Natural killer cell (primary cell): ENCODE data around the gene INSL3. TPM values are rescaled to one million over a fixed set of nuclear protein-coding genes. Genes with fewer than 3 reads are reported as not detected.
"Not testable (repeated sequence)": the region's sequence is repeated elsewhere in the genome, so short reads cannot be mapped to it uniquely, and the experiment has no call there.

Experiments
- ATAC-seq, 3 donors: fragments of 150-1000 bp in 2 of 3; fragments of 200-7000 bp in 1 of 3; cut with Tn5 transposase; 1 replicate in 1 of 3; 2 replicates in 2 of 3; pipeline ENCODE4 v1.10.0; 2021; ENCODE audit warnings: mild to moderate bottlenecking in 2 of 3, moderate library complexity in 2 of 3
- DNase-seq, 2 donors: peaks; one replicate each; pipeline versions ENCODE4 v3.0.0 to v3.0.0-alpha.2; 2013 to 2021; ENCODE audit warnings: mixed read lengths in 1 of 2
- H3K27ac ChIP-seq: one replicate; pipeline ENCODE4 v1.5.1; 2013; ENCODE audit warnings: mild to moderate bottlenecking, low read length
- H3K27me3 ChIP-seq: one replicate; pipeline ENCODE4 v1.6.1; 2013; ENCODE audit warnings: low read length; ENCODE audit not compliant: control insufficient read depth, insufficient read depth
- H3K36me3 ChIP-seq: one replicate; pipeline ENCODE4 v1.6.1; 2013; ENCODE audit warnings: low read length; ENCODE audit not compliant: control insufficient read depth, insufficient read depth
- H3K4me1 ChIP-seq: one replicate; pipeline ENCODE4 v1.6.1; 2013; ENCODE audit warnings: low read length; ENCODE audit not compliant: control insufficient read depth, insufficient read depth
- H3K4me3 ChIP-seq: one replicate; pipeline ENCODE4 v1.5.1; 2013; ENCODE audit warnings: low read length
- H3K9me3 ChIP-seq: one replicate; pipeline ENCODE4 v1.6.1; 2013; ENCODE audit warnings: low read length; ENCODE audit not compliant: control insufficient read depth, insufficient read depth
- H3K27ac Mint-ChIP-seq, 2 donors: one replicate each; pipeline ENCODE4 v1.8.0; 2022; ENCODE audit warnings: mild to moderate bottlenecking in 2 of 2, mixed read lengths in 2 of 2, moderate library complexity in 1 of 2
- H3K27me3 Mint-ChIP-seq, 2 donors: one replicate each; pipeline ENCODE4 v1.8.0; 2022; ENCODE audit warnings: low read depth in 2 of 2, mixed read lengths in 2 of 2
- H3K36me3 Mint-ChIP-seq: one replicate; pipeline ENCODE4 v1.8.0; 2022; ENCODE audit warnings: mixed read lengths
- H3K4me1 Mint-ChIP-seq, 2 donors: one replicate each; pipeline ENCODE4 v1.8.0; 2022; ENCODE audit warnings: mixed read lengths in 2 of 2
- H3K4me3 Mint-ChIP-seq: one replicate; pipeline ENCODE4 v1.8.0; 2022; ENCODE audit warnings: mild to moderate bottlenecking, moderate library complexity, mixed read lengths
- H3K9me3 Mint-ChIP-seq, 2 donors: one replicate each; pipeline ENCODE4 v1.8.0; 2022; ENCODE audit warnings: mixed read lengths in 2 of 2
- CTCF ChIP-seq: fragments of 200-600 bp; IDR thresholded peaks from one replicate; pipeline ENCODE4 v1.8.0; 2022; ENCODE audit warnings: antibody characterized with exemption
- WGBS: methylation state at CpG from one replicate; pipeline ENCODE4 v1.1.7; 2013; ENCODE audit warnings: missing lambda C conversion rate; ENCODE audit not compliant: insufficient coverage; 5-methylcytosine and 5-hydroxymethylcytosine counted together
- intact Hi-C: fragments of 100-400 bp; cut with micrococcal nuclease; formaldehyde crosslinking; loops from one replicate; pipeline ENCODE4 v1.14.2; 2022
- total RNA-seq, 4 donors: library from RNA; stranded (reverse); fragments of 120-200 nt in 1 of 4; gene quantifications; one replicate each; pipeline versions ENCODE4 v1.2.3 to v1.2.4, GENCODE V29; 2013 to 2022

Gene INSL3
- total RNA-seq, 3 donors from 2014 or later (not counting 1 experiment from before 2014, with no cell fraction given) = 1.5 to 2.9 (median 1.7) TPM

GRCh38 chr19:17803264-17803896 lies 17.9 kb downstream of the INSL3 start:
- Histone ChIP-seq H3K27ac (no peak overlapping the region), H3K4me3 (no peak overlapping the region), H3K4me1 (peaks cover 26% of the 10 kb centered on the region), H3K36me3 (no peaks in the 10 kb centered on the region), H3K27me3 (no peaks in the 10 kb centered on the region), H3K9me3 (no peaks in the 10 kb centered on the region)
- intact Hi-C loops = no loop called here
- Mint-ChIP-seq H3K4me1 (peaks cover 12 to 17% of the 10 kb centered on the region in 2 donors), H3K9me3 (no peaks in the 10 kb centered on the region), H3K4me3 (peak overlapping the region; percentile 45), H3K27me3 (peaks cover 0 to 3% of the 10 kb centered on the region in 2 donors), H3K27ac (peak overlapping the region in 1 of 2 donors; percentile 66), H3K36me3 (no peaks in the 10 kb centered on the region)
- TF ChIP-seq CTCF = no peak
- ATAC-seq (peak in 2 of 3 donors; percentile 24 to 43), DNase-seq (peak in 1 of 2 donors; percentile 66)
- WGBS = 13% methylated on average over 14 of the region's 14 CpGs

GRCh38 chr19:17802137-17802858 lies 19.0 kb downstream of the INSL3 start:
- intact Hi-C loops = no loop called here
- Mint-ChIP-seq H3K36me3 (no peaks in the 10 kb centered on the region), H3K27me3 (peaks cover 0 to 3% of the 10 kb centered on the region in 2 donors), H3K27ac (no peak overlapping the region), H3K9me3 (no peaks in the 10 kb centered on the region), H3K4me1 (peaks cover 12% of the 10 kb centered on the region in 2 donors), H3K4me3 (no peak overlapping the region)
- Histone ChIP-seq H3K4me1 (peaks cover 20% of the 10 kb centered on the region), H3K27me3 (no peaks in the 10 kb centered on the region), H3K9me3 (no peaks in the 10 kb centered on the region), H3K27ac (no peak overlapping the region), H3K4me3 (no peak overlapping the region), H3K36me3 (no peaks in the 10 kb centered on the region)
- no peak for TF ChIP-seq CTCF
- 71% methylated on average over 12 of the region's 12 CpGs for WGBS
- no peak for DNase-seq
- ATAC-seq = no peak

GRCh38 chr19:17798599-17798998 lies 22.7 kb downstream of the INSL3 start:
- DNase-seq, H3K27ac ChIP-seq, H3K9me3 Mint-ChIP-seq, H3K27ac Mint-ChIP-seq, H3K36me3 Mint-ChIP-seq, H3K4me3 ChIP-seq, H3K9me3 ChIP-seq, H3K36me3 ChIP-seq, intact Hi-C loops, H3K4me3 Mint-ChIP-seq, ATAC-seq: not testable (repeated sequence)
- Histone ChIP-seq H3K4me1 (peaks cover 36% of the 10 kb centered on the region), H3K27me3 (peaks cover 21% of the 10 kb centered on the region)
- 91% methylated on average over 3 of the region's 3 CpGs for WGBS
- Mint-ChIP-seq H3K27me3 (peaks cover 11 to 24% of the 10 kb centered on the region in 2 donors), H3K4me1 (peaks cover 12 to 17% of the 10 kb centered on the region in 2 donors)

- H3K27ac Mint-ChIP-seq = no peak overlapping the region
- no peaks in the 10 kb centered on the region for H3K36me3 Mint-ChIP-seq
- Histone ChIP-seq H3K4me1 (peaks cover 26% of the 10 kb centered on the region), H3K27me3 (peaks cover 22% of the 10 kb centered on the region), H3K4me3 (no peak overlapping the region), H3K27ac (no peak overlapping the region), H3K9me3 (no peaks in the 10 kb centered on the region), H3K36me3 (no peaks in the 10 kb centered on the region)
- DNase-seq (no peak), ATAC-seq (peak in 1 of 3 donors; percentile 24)
- peaks cover 13 to 26% of the 10 kb centered on the region in 2 donors for H3K27me3 Mint-ChIP-seq
- no peak overlapping the region for H3K4me3 Mint-ChIP-seq
- intact Hi-C loops = no loop called here
- TF ChIP-seq CTCF = no peak
- H3K4me1 Mint-ChIP-seq = peaks cover 4 to 10% of the 10 kb centered on the region in 2 donors
- H3K9me3 Mint-ChIP-seq = no peaks in the 10 kb centered on the region
- 82% methylated on average over 10 of the region's 11 CpGs for WGBS
Measured at GRCh38 chr19:17797424-17798201, 23.7 kb downstream of the INSL3 start.
